ENCODE data around the gene EIF2B5. TPM values are rescaled to one million over a fixed set of nuclear protein-coding genes. Genes with fewer than 3 reads are reported as not detected.

The EIF2B5 gene
- total RNA-seq, 2 experiments from 2014 or later, result 55.1 to 55.4 TPM

DNA sequence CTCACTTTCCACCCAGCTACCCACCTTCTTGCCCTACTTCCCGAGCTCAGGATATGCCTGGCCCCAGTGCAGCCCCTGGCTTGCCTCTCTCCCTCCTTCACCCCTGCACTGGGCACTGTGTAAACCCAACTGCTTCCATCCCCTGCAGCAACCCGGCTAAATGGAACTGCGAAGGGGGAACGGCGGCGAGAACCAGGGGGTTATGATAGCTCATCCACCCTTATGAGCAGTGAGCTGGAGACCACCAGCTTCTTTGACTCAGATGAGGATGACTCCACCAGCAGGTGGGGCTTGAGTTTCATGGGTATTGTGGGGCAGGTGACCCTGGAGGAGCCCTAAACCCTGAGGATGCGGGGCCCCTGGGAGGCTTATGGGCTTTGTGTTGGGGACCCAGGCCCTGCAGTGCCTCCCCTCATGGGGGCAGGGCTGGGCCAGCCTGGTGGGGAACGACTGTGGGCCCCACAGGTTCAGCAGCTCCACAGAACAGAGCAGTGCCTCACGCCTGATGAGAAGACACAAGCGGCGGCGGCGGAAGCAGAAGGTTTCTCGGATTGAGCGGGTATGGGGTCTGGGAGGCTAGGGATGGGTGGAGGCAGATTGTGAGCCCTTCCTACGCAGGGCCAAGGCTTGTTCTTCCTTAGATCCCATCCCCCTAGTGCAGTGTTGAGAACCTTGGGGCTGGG is 29.6 kb downstream of the EIF2B5 start:
- Mint-ChIP-seq H3K4me3 (no peak overlapping the region), H3K36me3 (ENCODE audit: low read depth) (peaks cover 7% of the 10 kb centered on the region), H3K27ac (no peak overlapping the region), H3K4me1 (ENCODE audit: low read depth) (peaks cover 12% of the 10 kb centered on the region), H3K27me3 (ENCODE audit: low read depth) (no peaks in the 10 kb centered on the region), H3K9me3 (ENCODE audit: insufficient read depth) (no peaks in the 10 kb centered on the region)
- ATAC-seq (no peak), DNase-seq (no peak)
- ChIA-PET POLR2A (interaction anchor here (0.5 kb wide), 1 partner anchor 26 kb away, joined by 5 read pairs; no protein-coding TSS in a partner anchor), CTCF (interaction anchor here (0.9 kb wide), 1 partner anchor 63 kb away, joined by 3 read pairs; no protein-coding TSS in a partner anchor)

DNA sequence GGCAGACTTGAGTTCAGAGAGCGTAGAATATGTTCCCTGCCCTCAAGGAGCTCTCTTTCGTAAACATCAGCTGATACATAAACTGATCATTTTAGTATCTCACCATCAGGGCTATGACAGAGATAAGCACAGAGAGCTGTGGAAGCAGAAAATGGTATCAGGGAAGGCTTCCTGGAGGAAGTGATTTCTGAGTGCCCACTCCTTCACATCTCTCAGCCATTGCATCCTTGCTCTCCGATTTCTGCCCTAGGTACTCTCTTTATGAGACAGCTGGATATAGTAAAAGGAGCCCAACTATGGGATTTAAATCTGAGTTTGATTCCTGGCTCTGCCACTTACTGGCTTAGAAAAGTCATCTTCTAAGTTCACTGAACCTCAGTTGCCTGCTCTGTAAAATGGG is 30.4 kb downstream of the EIF2B5 start:
- Mint-ChIP-seq H3K4me1 (ENCODE audit: low read depth) (peaks cover 8% of the 10 kb centered on the region), H3K36me3 (ENCODE audit: low read depth) (peaks cover 7% of the 10 kb centered on the region), H3K27ac (no peak overlapping the region), H3K27me3 (ENCODE audit: low read depth) (no peaks in the 10 kb centered on the region), H3K9me3 (ENCODE audit: insufficient read depth) (no peaks in the 10 kb centered on the region), H3K4me3 (no peak overlapping the region)
- ATAC-seq (no peak), DNase-seq (no peak)
- CTCF ChIA-PET, result interaction anchor here (0.9 kb wide), 1 partner anchor 62 kb away, joined by 3 read pairs; no protein-coding TSS in a partner anchor
- POLR2A ChIA-PET, result no interaction called here

DNA sequence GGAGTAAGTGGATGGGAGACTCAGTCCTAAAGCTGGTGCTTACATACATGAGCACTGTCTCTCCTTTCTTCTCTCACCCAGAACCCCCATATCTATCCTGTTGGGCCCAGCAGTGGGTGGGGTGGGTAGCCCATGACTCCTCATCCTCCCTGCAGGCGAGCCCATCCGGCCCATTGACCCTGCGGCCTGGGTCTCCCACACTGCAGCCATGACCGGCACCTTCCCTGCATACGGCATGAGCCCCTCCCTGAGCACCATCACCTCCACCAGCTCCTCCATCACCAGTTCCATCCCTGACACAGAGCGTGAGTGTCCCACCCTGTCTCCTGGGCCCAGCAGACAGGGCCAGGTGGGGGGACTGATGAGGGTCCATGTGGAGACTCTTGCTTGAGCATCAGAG is 31.5 kb downstream of the EIF2B5 start:
- ChIA-PET POLR2A (no interaction called here), CTCF (no interaction called here)
- no peaks in the 10 kb centered on the region for H3K9me3 Mint-ChIP-seq (ENCODE audit: insufficient read depth)
- DNase-seq (no peak), ATAC-seq (no peak)
- H3K4me3 Mint-ChIP-seq, result no peak overlapping the region
- H3K27me3 Mint-ChIP-seq (ENCODE audit: low read depth), result no peaks in the 10 kb centered on the region
- peaks cover 8% of the 10 kb centered on the region for H3K4me1 Mint-ChIP-seq (ENCODE audit: low read depth)
- peaks cover 17% of the 10 kb centered on the region for H3K36me3 Mint-ChIP-seq (ENCODE audit: low read depth)
- H3K27ac Mint-ChIP-seq, result no peak overlapping the region

DNA sequence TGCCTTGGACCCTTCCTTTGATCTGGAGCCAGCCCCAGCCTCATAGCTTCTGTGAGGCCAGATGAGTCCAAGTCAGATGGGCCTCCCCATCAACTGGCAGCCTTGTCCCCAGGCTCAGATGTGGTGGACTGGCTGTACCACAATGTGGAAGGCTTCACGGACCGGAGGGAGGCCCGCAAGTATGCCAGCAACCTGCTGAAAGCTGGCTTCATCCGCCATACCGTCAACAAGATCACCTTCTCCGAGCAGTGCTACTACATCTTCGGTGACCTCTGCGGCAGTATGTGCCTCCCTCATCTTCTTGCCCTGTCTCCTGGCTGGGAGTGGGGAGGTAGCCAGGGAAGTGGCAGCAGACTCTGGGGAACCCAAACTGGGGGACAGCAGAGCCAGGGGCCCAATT is 32.6 kb downstream of the EIF2B5 start:
- H3K4me3 Mint-ChIP-seq, result no peak overlapping the region
- no peak for DNase-seq
- ATAC-seq, result no peak
- no peak overlapping the region for H3K27ac Mint-ChIP-seq
- H3K27me3 Mint-ChIP-seq (ENCODE audit: low read depth), result no peaks in the 10 kb centered on the region
- H3K4me1 Mint-ChIP-seq (ENCODE audit: low read depth), result peaks cover 8% of the 10 kb centered on the region
- ChIA-PET CTCF (no interaction called here), POLR2A (no interaction called here)
- peaks cover 20% of the 10 kb centered on the region for H3K36me3 Mint-ChIP-seq (ENCODE audit: low read depth)
- H3K9me3 Mint-ChIP-seq (ENCODE audit: insufficient read depth), result no peaks in the 10 kb centered on the region

DNA sequence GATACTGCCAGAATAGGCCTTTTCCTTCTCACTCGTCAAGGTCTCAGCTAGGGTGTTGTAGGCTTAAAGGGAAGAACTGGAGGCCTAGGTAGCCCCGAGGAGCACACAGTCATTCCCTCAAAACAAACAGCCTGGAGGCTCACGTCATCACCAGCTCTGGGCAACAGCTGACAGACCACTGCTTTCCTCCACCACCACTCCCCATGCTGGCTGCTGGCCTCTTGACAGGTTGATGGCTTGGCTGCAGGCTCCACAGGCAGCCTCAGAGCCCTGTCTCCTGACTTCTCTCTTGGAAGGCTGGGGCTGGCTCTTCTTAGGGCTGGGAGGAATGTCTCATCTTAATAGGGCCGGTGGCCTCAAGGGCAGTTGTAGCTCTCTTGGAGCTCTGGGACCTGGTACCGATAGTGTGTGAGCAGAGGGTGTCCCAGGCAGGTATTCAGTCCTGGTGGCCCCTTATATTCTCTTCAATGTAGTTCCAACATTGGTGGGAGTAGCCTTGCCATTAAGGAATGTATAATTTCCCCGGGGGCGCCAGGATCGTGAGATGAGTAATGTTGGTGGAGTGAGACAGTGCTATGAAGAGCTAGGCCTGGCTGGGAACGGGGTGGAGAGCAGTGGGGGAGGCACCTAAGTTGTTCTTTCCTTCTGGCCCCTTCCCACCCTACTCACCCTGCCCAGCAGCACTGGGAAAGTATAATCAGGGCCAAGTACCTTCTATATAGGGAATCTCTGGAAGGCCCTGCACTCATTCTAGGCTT is 33.4 kb downstream of the EIF2B5 start:
- no peaks in the 10 kb centered on the region for H3K27me3 Mint-ChIP-seq (ENCODE audit: low read depth)
- no peaks in the 10 kb centered on the region for H3K9me3 Mint-ChIP-seq (ENCODE audit: insufficient read depth)
- POLR2A ChIA-PET, result interaction anchor here (0.7 kb wide), 1 partner anchor 12 kb away, joined by 5 read pairs; no protein-coding TSS in a partner anchor
- peaks cover 8% of the 10 kb centered on the region for H3K4me1 Mint-ChIP-seq (ENCODE audit: low read depth)
- DNase-seq, result no peak
- peaks cover 22% of the 10 kb centered on the region for H3K36me3 Mint-ChIP-seq (ENCODE audit: low read depth)
- no peak overlapping the region for H3K27ac Mint-ChIP-seq
- CTCF ChIA-PET, result no interaction called here
- H3K4me3 Mint-ChIP-seq, result no peak overlapping the region
- no peak for ATAC-seq

DNA sequence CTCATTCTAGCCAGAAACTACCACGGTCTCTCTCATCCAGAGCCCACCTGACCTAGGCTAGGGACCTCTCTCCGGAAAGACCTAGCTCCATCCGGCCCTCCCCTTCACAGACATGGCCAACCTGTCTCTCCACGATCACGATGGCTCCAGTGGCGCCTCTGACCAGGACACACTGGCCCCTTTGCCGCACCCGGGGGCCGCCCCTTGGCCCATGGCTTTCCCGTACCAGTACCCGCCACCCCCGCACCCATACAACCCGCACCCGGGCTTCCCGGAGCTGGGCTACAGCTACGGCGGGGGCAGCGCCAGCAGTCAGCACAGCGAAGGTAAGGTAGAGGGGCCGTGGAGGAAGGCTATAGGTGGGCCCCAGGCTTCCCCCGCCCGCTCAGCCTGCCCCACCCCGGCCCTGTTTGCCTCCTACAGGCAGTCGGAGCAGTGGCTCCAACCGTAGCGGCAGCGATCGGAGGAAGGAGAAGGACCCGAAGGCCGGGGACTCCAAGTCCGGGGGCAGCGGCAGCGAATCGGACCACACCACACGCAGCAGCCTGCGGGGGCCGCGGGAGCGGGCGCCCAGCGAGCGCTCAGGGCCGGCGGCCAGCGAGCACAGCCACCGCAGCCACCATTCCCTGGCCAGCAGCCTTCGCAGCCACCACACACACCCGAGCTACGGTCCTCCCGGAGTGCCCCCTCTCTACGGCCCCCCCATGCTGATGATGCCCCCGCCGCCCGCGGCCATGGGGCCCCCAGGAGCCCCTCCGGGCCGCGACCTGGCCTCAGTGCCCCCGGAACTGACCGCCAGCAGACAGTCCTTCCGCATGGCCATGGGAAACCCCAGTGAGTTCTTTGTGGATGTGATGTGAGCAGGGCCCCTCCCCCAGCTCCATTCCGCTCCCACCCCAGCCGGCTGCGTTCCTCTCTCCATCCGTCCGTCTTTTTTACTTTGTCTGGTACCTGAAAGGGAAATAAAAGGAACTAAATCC is 35.0 kb downstream of the EIF2B5 start:
- DNase-seq, result no peak
- Mint-ChIP-seq H3K27me3 (ENCODE audit: low read depth) (no peaks in the 10 kb centered on the region), H3K9me3 (ENCODE audit: insufficient read depth) (no peaks in the 10 kb centered on the region), H3K4me3 (no peak overlapping the region), H3K27ac (no peak overlapping the region), H3K4me1 (ENCODE audit: low read depth) (peaks cover 9% of the 10 kb centered on the region), H3K36me3 (ENCODE audit: low read depth) (peaks cover 17% of the 10 kb centered on the region)
- POLR2A ChIA-PET, result interaction anchor here (0.9 to 1.1 kb wide), 2 partner anchors 7 to 13 kb away, joined by 3 read pairs; no protein-coding TSS in a partner anchor
- ATAC-seq, result no peak
- CTCF ChIA-PET, result no interaction called here

DNA sequence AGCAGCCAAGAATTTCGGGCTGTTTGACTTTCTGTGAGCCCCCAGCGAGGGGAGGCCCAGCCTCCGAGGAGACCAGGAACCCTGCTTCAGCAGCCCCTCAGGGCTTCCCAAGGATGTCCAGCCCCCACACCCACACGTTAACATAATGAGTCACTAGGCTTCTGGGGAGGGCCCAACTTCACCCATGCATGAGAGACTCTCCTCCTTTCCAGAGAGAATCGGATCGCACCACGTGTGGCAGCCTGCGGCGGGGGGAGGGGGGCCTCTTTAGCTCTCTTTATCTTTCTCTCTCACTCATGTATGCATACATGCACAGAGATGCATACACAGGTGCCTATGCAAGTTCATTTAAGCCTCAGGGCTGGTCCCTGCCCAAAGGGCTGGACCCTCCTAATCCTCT is 36.4 kb downstream of the EIF2B5 start:
- CTCF ChIA-PET, result no interaction called here
- Mint-ChIP-seq H3K27me3 (ENCODE audit: low read depth) (no peaks in the 10 kb centered on the region), H3K36me3 (ENCODE audit: low read depth) (peaks cover 20% of the 10 kb centered on the region), H3K4me3 (no peak overlapping the region), H3K27ac (no peak overlapping the region), H3K4me1 (ENCODE audit: low read depth) (peaks cover 21% of the 10 kb centered on the region), H3K9me3 (ENCODE audit: insufficient read depth) (no peaks in the 10 kb centered on the region)
- ATAC-seq (no peak), DNase-seq (no peak)
- POLR2A ChIA-PET, result no interaction called here

DNA sequence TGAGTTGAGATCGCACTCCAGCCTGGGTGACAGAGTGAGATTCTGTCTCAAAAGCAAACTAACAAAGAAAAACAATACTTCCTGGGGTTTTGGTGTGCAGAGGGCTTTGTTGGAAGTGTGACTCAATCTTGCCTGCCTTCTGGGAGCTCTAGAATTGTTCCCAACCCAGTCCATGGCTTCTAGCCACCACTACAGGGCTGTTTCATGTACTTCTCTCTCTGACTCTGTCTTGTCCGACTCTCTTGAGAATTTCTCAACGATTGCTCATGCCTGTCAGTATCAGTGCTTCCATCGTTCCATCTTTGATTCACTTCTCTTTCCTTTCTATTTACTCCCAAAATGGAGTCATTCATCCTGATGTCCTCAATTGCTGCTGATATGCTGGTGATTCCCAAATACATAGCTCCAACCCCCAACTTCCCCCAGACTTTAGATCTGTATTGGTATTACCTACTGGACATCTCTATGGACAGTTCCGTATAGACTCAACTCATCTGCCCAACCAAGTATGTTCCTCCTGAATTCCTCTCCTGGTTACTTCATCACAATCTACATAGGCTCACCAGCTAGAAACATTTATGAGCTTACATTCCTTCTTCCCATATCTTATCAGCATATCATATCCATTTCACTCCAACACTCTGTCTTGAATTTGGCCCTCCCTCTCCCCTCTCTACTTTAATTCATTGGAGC is 37.7 kb downstream of the EIF2B5 start:
- Mint-ChIP-seq H3K4me1 (ENCODE audit: low read depth) (peaks cover 28% of the 10 kb centered on the region), H3K27me3 (ENCODE audit: low read depth) (no peaks in the 10 kb centered on the region), H3K27ac (no peak overlapping the region), H3K4me3 (no peak overlapping the region), H3K9me3 (ENCODE audit: insufficient read depth) (no peaks in the 10 kb centered on the region), H3K36me3 (ENCODE audit: low read depth) (peaks cover 17% of the 10 kb centered on the region)
- DNase-seq (no peak), ATAC-seq (no peak)
- ChIA-PET CTCF (interaction anchor here (0.6 to 1.5 kb wide), 3 partner anchors 54 to 635 kb away, joined by 3 to 7 read pairs (median 3); partner anchors contain the start of gene EEF1AKMT4), POLR2A (interaction anchor here (0.6 kb wide), 1 partner anchor 261 kb away, joined by 6 read pairs; no protein-coding TSS in a partner anchor)

DNA sequence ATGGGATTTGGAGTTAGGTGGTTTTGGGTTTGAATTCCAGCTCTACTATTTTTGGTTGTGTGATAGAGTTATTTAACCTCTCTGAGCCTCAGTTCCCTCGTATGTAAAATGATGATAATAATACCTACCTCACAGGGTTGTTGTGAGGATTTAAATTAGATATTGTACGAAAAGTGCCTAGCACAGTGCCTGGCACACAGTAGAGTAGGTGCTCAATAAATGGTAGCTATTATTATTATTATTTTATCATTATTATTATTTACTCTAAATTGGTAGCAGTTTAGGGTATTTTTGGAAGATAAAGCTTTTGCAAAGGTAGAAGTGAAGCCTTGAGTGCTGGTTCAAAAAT is 38.2 kb downstream of the EIF2B5 start:
- DNase-seq, result no peak
- Mint-ChIP-seq H3K4me3 (no peak overlapping the region), H3K9me3 (ENCODE audit: insufficient read depth) (no peaks in the 10 kb centered on the region), H3K27me3 (ENCODE audit: low read depth) (no peaks in the 10 kb centered on the region), H3K27ac (no peak overlapping the region), H3K4me1 (ENCODE audit: low read depth) (peaks cover 31% of the 10 kb centered on the region), H3K36me3 (ENCODE audit: low read depth) (peaks cover 21% of the 10 kb centered on the region)
- ATAC-seq, result no peak
- ChIA-PET CTCF (interaction anchor here (0.6 to 1.5 kb wide), 3 partner anchors 18 to 635 kb away, joined by 3 to 7 read pairs (median 4); partner anchors contain the start of genes DVL3 and EEF1AKMT4), POLR2A (interaction anchor here (0.6 to 1.0 kb wide), 2 partner anchors 18 to 262 kb away, joined by 3 to 6 read pairs; partner anchors contain the start of gene DVL3)

DNA sequence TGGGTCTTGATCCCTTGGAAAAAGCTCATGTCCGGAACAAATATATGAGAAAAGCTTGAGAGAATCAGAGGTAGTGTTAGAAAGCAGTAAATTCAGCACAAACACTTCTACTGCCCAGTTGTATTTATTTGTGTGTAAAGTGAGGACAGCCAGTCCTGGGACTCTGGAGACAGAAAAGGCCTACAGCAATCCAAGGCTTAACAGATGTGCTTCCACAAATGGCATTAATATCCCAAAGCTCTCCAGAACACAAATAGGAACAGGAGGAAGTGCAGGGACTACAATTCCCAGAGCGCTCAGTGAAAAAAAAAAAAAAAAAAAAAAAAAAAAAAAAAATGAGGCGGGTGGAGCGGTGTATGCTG is 39.1 kb downstream of the EIF2B5 start:
- no peaks in the 10 kb centered on the region for H3K27me3 Mint-ChIP-seq (ENCODE audit: low read depth)
- CTCF ChIA-PET, result interaction anchor here (1.0 to 1.8 kb wide), 3 partner anchors 19 to 53 kb away, joined by 4 to 6 read pairs (median 4); partner anchors contain the start of genes DVL3 and EIF2B5
- peak; percentile 12 for ATAC-seq

More for the DNA sequence above, 39.1 kb downstream of the EIF2B5 start:
- no peak for DNase-seq
- Mint-ChIP-seq H3K4me3 (peak overlapping the region; percentile 87), H3K9me3 (ENCODE audit: insufficient read depth) (no peaks in the 10 kb centered on the region), H3K27ac (peak overlapping the region; percentile 86), H3K4me1 (ENCODE audit: low read depth) (peaks cover 31% of the 10 kb centered on the region), H3K36me3 (ENCODE audit: low read depth) (peaks cover 27% of the 10 kb centered on the region)
- POLR2A ChIA-PET, result interaction anchor here (0.5 to 1.0 kb wide), 3 partner anchors 10 to 156 kb away, joined by 3 to 5 read pairs (median 3); partner anchors contain the start of gene DVL3

All from activated CD8-positive, alpha-beta T cell treated with anti-CD3 and anti-CD28 coated beads, Interleukin-2, amount 10 ng/mL, durations not matched to agents 7 days and 5 days (primary cell).